H1 (cell line): Measurements from ENCODE around the gene CCDC175. TPM values are rescaled to one million over a fixed set of nuclear protein-coding genes. Genes with fewer than 3 reads are reported as not detected.

Experiments used
- BACH1 ChIP-seq: IDR thresholded peaks from 2 replicates; pipeline ENCODE4 v1.6.1; 2012; ENCODE audit warnings: low read length, improper control_type of control experiment
- BCL11A ChIP-seq, 2 experiments: IDR thresholded peaks; one replicate each; pipeline ENCODE4 v1.6.1; 2011; ENCODE audit warnings: low read depth in 2 of 2, low read length in 2 of 2, mild to moderate bottlenecking in 2 of 2
- CBX8 ChIP-seq: fragments of 300-800, 300-1000 bp; sonication (generic); IDR thresholded peaks from 2 replicates; pipeline ENCODE4 v1.7.1; 2016; ENCODE audit warnings: low read depth, low read length, borderline replicate concordance
- CEBPB ChIP-seq: IDR thresholded peaks from 2 replicates; pipeline ENCODE4 v1.6.1; 2012; ENCODE audit warnings: low read depth, low read length
- CTBP2 ChIP-seq: IDR thresholded peaks from 2 replicates; pipeline ENCODE4 v1.7.0; 2011; ENCODE audit warnings: borderline replicate concordance, mild to moderate bottlenecking, moderate library complexity, mixed read lengths, low read length; ENCODE audit not compliant: insufficient read depth, insufficient read length
- EP300 ChIP-seq, 2 experiments: IDR thresholded peaks; 1 replicate in 1 of 2; 2 replicates in 1 of 2; pipeline ENCODE4 v1.6.1; 2011 to 2012; ENCODE audit warnings: low read depth in 2 of 2, low read length in 2 of 2, mild to moderate bottlenecking in 2 of 2, borderline replicate concordance in 1 of 2, inconsistent platforms in 1 of 2, moderate library complexity in 1 of 2
- EZH2 ChIP-seq: fragments of 200-600 bp; sonication (generic); IDR thresholded peaks from 2 replicates; pipeline ENCODE4 v1.7.1; 2012; ENCODE audit warnings: low read depth, mild to moderate bottlenecking, moderate library complexity, low read length, inconsistent platforms; ENCODE audit not compliant: severe bottlenecking
- GABPA ChIP-seq: IDR thresholded peaks from 2 replicates; pipeline ENCODE4 v1.6.1; 2011; ENCODE audit warnings: mild to moderate bottlenecking, low read length, moderate library complexity, borderline replicate concordance; ENCODE audit not compliant: insufficient read depth
- HDAC6 ChIP-seq: IDR thresholded peaks from one replicate; pipeline ENCODE4 v1.7.1; 2012; ENCODE audit warnings: low read depth, mild to moderate bottlenecking, inconsistent platforms, low read length, moderate library complexity
- JUN ChIP-seq: IDR thresholded peaks from 2 replicates; pipeline ENCODE4 v1.6.1; 2011; ENCODE audit warnings: low read depth, mild to moderate bottlenecking, improper control_type of control experiment, low read length
- PHF8 ChIP-seq: fragments of 200-600 bp; sonication (generic); conservative IDR thresholded peaks from 2 replicates; pipeline ENCODE4 v1.7.1; 2012; ENCODE audit warnings: low read depth, mild to moderate bottlenecking, inconsistent platforms, low read length, moderate library complexity
- POLR2A ChIP-seq, 2 experiments: IDR thresholded peaks; 1 replicate in 1 of 2; 2 replicates in 1 of 2; pipeline ENCODE4 v1.6.1; 2011; ENCODE audit warnings: low read depth in 2 of 2, low read length in 2 of 2, mild to moderate bottlenecking in 2 of 2; ENCODE audit errors: control extremely low read depth in 1 of 2
- POU5F1 ChIP-seq: IDR thresholded peaks from 2 replicates; pipeline ENCODE4 v1.6.1; 2011; ENCODE audit warnings: low read depth, mild to moderate bottlenecking, low read length, moderate library complexity
- RAD21 ChIP-seq, 2 experiments: IDR thresholded peaks in 1 of 2; conservative IDR thresholded peaks in 1 of 2; 2 replicates each; pipeline ENCODE4 v1.6.1; 2011; ENCODE audit warnings: low read depth in 2 of 2, low read length in 2 of 2, improper control_type of control experiment in 1 of 2, inconsistent platforms in 1 of 2, mild to moderate bottlenecking in 1 of 2, moderate library complexity in 1 of 2
- RNF2 ChIP-seq: fragments of 200-900, 300-1000 bp; sonication (generic); IDR thresholded peaks from 2 replicates; pipeline ENCODE4 v1.7.1; 2016; ENCODE audit warnings: borderline replicate concordance, low read depth, mild to moderate bottlenecking, antibody characterized with exemption, low read length; ENCODE audit not compliant: poor library complexity, severe bottlenecking; ENCODE audit errors: missing control alignments
- SAP30 ChIP-seq: fragments of 300-600 bp; sonication (generic); IDR thresholded peaks from 2 replicates; pipeline ENCODE4 v1.7.1; 2012; ENCODE audit warnings: low read length, moderate library complexity, mild to moderate bottlenecking, inconsistent platforms; ENCODE audit not compliant: insufficient read depth, insufficient replicate concordance
- SIX5 ChIP-seq: IDR thresholded peaks from 2 replicates; pipeline ENCODE4 v1.6.1; 2011; ENCODE audit warnings: mild to moderate bottlenecking, low read depth, low read length
- SP1 ChIP-seq: IDR thresholded peaks from 2 replicates; pipeline ENCODE4 v1.6.1; 2011; ENCODE audit warnings: low read depth, low read length
- SP2 ChIP-seq: IDR thresholded peaks from 2 replicates; pipeline ENCODE4 v1.6.1; 2012; ENCODE audit warnings: mild to moderate bottlenecking, low read length, inconsistent platforms
- SP4 ChIP-seq: IDR thresholded peaks from 2 replicates; pipeline ENCODE4 v1.6.1; 2012; ENCODE audit warnings: low read length, inconsistent platforms
- SRF ChIP-seq: IDR thresholded peaks from 2 replicates; pipeline ENCODE4 v1.6.1; 2011; ENCODE audit warnings: mild to moderate bottlenecking, low read depth, low read length, moderate library complexity
- TAF1 ChIP-seq: IDR thresholded peaks from 2 replicates; pipeline ENCODE4 v1.6.1; 2011; ENCODE audit warnings: mild to moderate bottlenecking, low read depth, low read length
- polyA plus RNA-seq, 7 experiments: library from polyadenylated mRNA; depleted of rRNA in 3 of 7; stranded (reverse) in 5 of 7; unstranded in 2 of 7; fragments of >200 nt in 5 of 7; fragments of 200-250 nt in 2 of 7; gene quantifications; 1 replicate in 5 of 7; 2 replicates in 1 of 7; 4 replicates in 1 of 7; pipeline versions ENCODE4 v1.2.1 to v1.2.3, GENCODE V29; 2011 to 2013; ENCODE audit warnings: missing spikeins in 2 of 7, mixed read lengths in 2 of 7
- total RNA-seq: library from RNA; stranded (reverse); fragmentation: NEBNext Ultra II Directional; extraction: Animal tissue kit (Norgen Biotek cat#: 25700); gene quantifications from 2 replicates; pipeline ENCODE4 v1.2.1, GENCODE V29; 2021

CCDC175 gene
- total and polyA plus RNA-seq, 2 of the 8 experiments (the other 6 are each of a cell fraction or from before 2014, with no cell fraction given) = 0.19 TPM; not detected in 1

DNA sequence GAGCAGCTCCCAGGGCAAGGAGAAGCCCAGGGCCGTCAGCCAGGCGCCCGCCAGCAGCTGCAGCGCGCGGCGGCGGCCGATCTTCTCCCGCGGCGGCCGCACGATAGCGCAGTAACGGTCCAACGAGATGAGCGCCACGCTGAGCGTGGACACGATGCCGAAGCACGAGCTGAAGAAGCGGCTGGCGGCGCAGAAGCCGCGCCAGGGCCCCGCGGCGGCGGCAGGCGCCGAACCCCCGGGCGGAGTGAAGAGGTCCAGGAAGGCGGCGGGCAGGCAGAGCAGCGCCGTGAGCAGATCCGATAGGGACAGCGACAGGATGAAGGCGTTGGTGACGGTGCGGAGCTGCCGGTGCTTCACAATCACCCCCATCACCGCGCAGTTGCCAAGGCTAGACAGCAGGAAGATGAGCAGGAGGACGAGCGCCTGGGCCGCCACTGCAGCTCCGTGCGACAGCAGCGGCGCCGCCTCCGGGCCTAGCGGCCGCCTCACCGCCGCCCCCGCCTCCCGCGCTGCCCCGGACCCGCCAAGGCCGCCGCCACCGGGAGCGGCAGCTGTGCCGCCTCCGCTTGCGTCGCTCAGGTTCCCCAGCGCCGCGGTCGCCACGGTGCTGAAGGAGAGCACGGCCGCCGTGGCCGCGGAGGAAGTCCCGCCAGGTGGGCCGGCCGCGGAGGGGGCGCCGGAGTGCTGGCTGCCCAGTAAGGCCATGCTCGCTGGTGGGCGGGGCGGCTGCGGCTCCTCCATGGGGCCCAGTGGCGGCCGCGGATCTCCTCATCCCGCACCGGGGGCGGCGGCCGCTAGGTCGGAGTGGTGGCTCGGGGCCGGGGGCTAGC is 111.9 kb downstream of the CCDC175 start (continued):
- TF ChIP-seq SP2 = no peak
- TF ChIP-seq SIX5 = no peak
- TF ChIP-seq CBX8 = no peak
- TF ChIP-seq TAF1 = no peak
- no peak for TF ChIP-seq POU5F1
- TF ChIP-seq EP300 (IDR thresholded peaks at IDR 0.05; ENCODE audit: borderline replicate concordance in 1 of 2, low read depth in 2 of 2, low read length in 2 of 2) = no peak
- TF ChIP-seq BCL11A (IDR thresholded peaks at IDR 0.05; ENCODE audit: low read depth in 2 of 2, low read length in 2 of 2) = no peak
- no peak for TF ChIP-seq POLR2A (IDR thresholded peaks at IDR 0.05; ENCODE audit: control extremely low read depth in 1 of 2, low read depth in 2 of 2, low read length in 2 of 2)
- TF ChIP-seq EZH2 = peak; percentile 37
- TF ChIP-seq RNF2 = no peak
- no peak for TF ChIP-seq SAP30
- TF ChIP-seq GABPA = 0 out of 2 replicates have a peak, but pooled peaks have one; percentile 42
- TF ChIP-seq HDAC6 = no peak
- no peak for TF ChIP-seq CTBP2
- no peak for TF ChIP-seq BACH1
- TF ChIP-seq JUN = no peak
- TF ChIP-seq PHF8 = no peak
- no peak for TF ChIP-seq SP1
- no peak for TF ChIP-seq SP4
- TF ChIP-seq RAD21 (IDR thresholded peaks at IDR 0.05 in 1 of 2, conservative IDR thresholded peaks at IDR 0.05 in 1 of 2; ENCODE audit: low read depth in 2 of 2, low read length in 2 of 2) = no peak
- TF ChIP-seq CEBPB = no peak
- no peak for TF ChIP-seq SRF
